IMR-90 (cell line): ENCODE data around the gene MIA2. TPM values are rescaled to one million over a fixed set of nuclear protein-coding genes. Genes with fewer than 3 reads are reported as not detected.

Experiments used
- ATAC-seq: fragments of 200-7000 bp; cut with Tn5 transposase; 2 replicates; pipeline ENCODE4 v1.9.1; 2020; ENCODE audit warnings: low read depth, mild to moderate bottlenecking, moderate library complexity
- BruUV-seq: library from RNA; stranded (reverse); fragments of 400-500 nt; replicated peaks from 2 replicates; lab custom pipeline; 2021; lab: Mats Ljungman, UMichigan
- CTCF ChIA-PET: fragments of 300-600 bp; formaldehyde crosslinking; extraction: SDS; loops from one replicate; lab custom pipeline; 2021; ENCODE audit warnings: antibody characterized with exemption; lab: Yijun Ruan, JAX
- POLR2A ChIA-PET: fragments of 300-600 bp; sonication (Branson Sonifier 250); formaldehyde crosslinking; loops from one replicate; lab custom pipeline; 2022; ENCODE audit warnings: antibody characterized with exemption; ENCODE audit not compliant: unreplicated experiment; lab: Charles Lee
- DNase-seq: peaks from one replicate; pipeline ENCODE4 v3.0.0; 2013
- H2AFZ ChIP-seq: replicated peaks from 2 replicates; pipeline ENCODE3; 2013; ENCODE audit warnings: low read length, mild to moderate bottlenecking; ENCODE audit not compliant: poor library complexity
- H2AK5ac ChIP-seq: 2 replicates; pipeline ENCODE4 v1.6.1; 2013; ENCODE audit warnings: low read depth, low read length, inconsistent platforms
- H2AK9ac ChIP-seq: replicated peaks from 2 replicates; pipeline ENCODE3; 2013; ENCODE audit warnings: mild to moderate bottlenecking, low read depth, low read length, moderate library complexity; ENCODE audit not compliant: poor library complexity
- H2BK120ac ChIP-seq: 2 replicates; pipeline ENCODE4 v1.6.1; 2013; ENCODE audit warnings: low read depth, low read length, inconsistent platforms
- H2BK15ac ChIP-seq: 3 replicates; pipeline ENCODE4 v1.6.1; 2013; ENCODE audit warnings: low read depth, low read length, inconsistent platforms
- H2BK20ac ChIP-seq: 2 replicates; pipeline ENCODE4 v1.6.1; 2013; ENCODE audit warnings: low read depth, mild to moderate bottlenecking, inconsistent platforms, low read length, moderate library complexity
- H2BK5ac ChIP-seq: 2 replicates; pipeline ENCODE4 v1.6.1; 2013; ENCODE audit warnings: mild to moderate bottlenecking, low read depth, low read length, inconsistent platforms; ENCODE audit not compliant: poor library complexity, severe bottlenecking
- H3K14ac ChIP-seq: replicated peaks from 2 replicates; pipeline ENCODE4 v1.6.1; 2013; ENCODE audit warnings: low read depth, low read length, inconsistent platforms
- H3K18ac ChIP-seq: 2 replicates; pipeline ENCODE4 v1.6.1; 2013; ENCODE audit warnings: low read depth, low read length, control low read depth
- H3K23ac ChIP-seq: 2 replicates; pipeline ENCODE4 v1.6.1; 2013; ENCODE audit warnings: low read depth, low read length, inconsistent platforms
- H3K27ac ChIP-seq: 2 replicates; pipeline ENCODE4 v1.5.1; 2013; ENCODE audit warnings: mild to moderate bottlenecking, control low read depth, low read length; ENCODE audit not compliant: insufficient read depth
- H3K27me3 ChIP-seq: 2 replicates; pipeline ENCODE4 v1.6.1; 2013; ENCODE audit warnings: low read length; ENCODE audit not compliant: control insufficient read depth, insufficient read depth
- H3K36me3 ChIP-seq: 2 replicates; pipeline ENCODE4 v1.6.1; 2013; ENCODE audit warnings: low read length, mixed read lengths; ENCODE audit not compliant: control insufficient read depth, insufficient read depth
- H3K4ac ChIP-seq: 2 replicates; pipeline ENCODE4 v1.6.1; 2013; ENCODE audit warnings: low read depth, low read length, inconsistent platforms
- H3K4me1 ChIP-seq: 2 replicates; pipeline ENCODE4 v1.6.1; 2013; ENCODE audit warnings: low read length, mixed read lengths; ENCODE audit not compliant: control insufficient read depth, insufficient read depth
- H3K4me2 ChIP-seq: 2 replicates; pipeline ENCODE4 v1.6.1; 2013; ENCODE audit warnings: low read depth, mild to moderate bottlenecking, control low read depth, low read length, moderate library complexity
- H3K4me3 ChIP-seq: 2 replicates; pipeline ENCODE4 v1.5.1; 2013; ENCODE audit warnings: low read depth, mild to moderate bottlenecking, control low read depth, low read length, moderate library complexity; ENCODE audit not compliant: insufficient read depth
- H3K56ac ChIP-seq: 2 replicates; pipeline ENCODE4 v1.6.1; 2013; ENCODE audit warnings: low read length, inconsistent platforms; ENCODE audit not compliant: insufficient read depth; ENCODE audit errors: extremely low read depth
- H3K79me1 ChIP-seq, 2 experiments: 2 replicates each; pipeline ENCODE4 v1.6.1; 2013; ENCODE audit warnings: low read length in 2 of 2, inconsistent platforms in 1 of 2, low read depth in 1 of 2
- H3K9ac ChIP-seq: 2 replicates; pipeline ENCODE4 v1.6.1; 2013; ENCODE audit warnings: low read depth, low read length, control low read depth
- H3K9me1 ChIP-seq: 2 replicates; pipeline ENCODE4 v1.6.1; 2013; ENCODE audit warnings: low read length, inconsistent platforms; ENCODE audit not compliant: insufficient read depth
- H3K9me3 ChIP-seq: 2 replicates; pipeline ENCODE4 v1.6.1; 2013; ENCODE audit warnings: low read length; ENCODE audit not compliant: control insufficient read depth, insufficient read depth
- H4K20me1 ChIP-seq: 2 replicates; pipeline ENCODE4 v1.6.1; 2013; ENCODE audit warnings: low read length, inconsistent platforms; ENCODE audit not compliant: insufficient read depth
- H4K5ac ChIP-seq: 2 replicates; pipeline ENCODE4 v1.6.1; 2013; ENCODE audit warnings: mild to moderate bottlenecking, low read depth, low read length, control low read depth
- H4K8ac ChIP-seq, 2 experiments: 2 replicates each; pipeline ENCODE4 v1.6.1; 2013; ENCODE audit warnings: low read depth in 2 of 2, low read length in 2 of 2, control low read depth in 1 of 2, inconsistent platforms in 1 of 2
- H4K91ac ChIP-seq: 2 replicates; pipeline ENCODE4 v1.6.1; 2013; ENCODE audit warnings: low read depth, low read length, inconsistent platforms; ENCODE audit not compliant: insufficient read depth
- CEBPB ChIP-seq: IDR thresholded peaks from 2 replicates; pipeline ENCODE4 v1.6.1; 2012; ENCODE audit warnings: low read depth, low read length, improper control_type of control experiment
- CTCF ChIP-seq: conservative IDR thresholded peaks from 2 replicates; pipeline ENCODE4 v1.5.1; 2012; ENCODE audit warnings: mild to moderate bottlenecking, low read depth, low read length, improper control_type of control experiment
- ELK1 ChIP-seq: fragments of 150-350 bp; IDR thresholded peaks from 2 replicates; pipeline ENCODE4 v1.6.1; 2016; ENCODE audit warnings: low read depth, mild to moderate bottlenecking, low read length, moderate library complexity, borderline replicate concordance
- MAFK ChIP-seq: IDR thresholded peaks from 2 replicates; pipeline ENCODE4 v1.6.1; 2012; ENCODE audit warnings: low read depth, low read length, improper control_type of control experiment
- RAD21 ChIP-seq: IDR thresholded peaks from 2 replicates; pipeline ENCODE4 v1.6.1; 2012; ENCODE audit warnings: low read length, improper control_type of control experiment
- SMC3 ChIP-seq: fragments of 150-350 bp; IDR thresholded peaks from 2 replicates; pipeline ENCODE4 v1.6.1; 2016; ENCODE audit warnings: low read depth, mild to moderate bottlenecking, antibody characterized with exemption, low read length, moderate library complexity
- WGBS, 2 experiments: methylation state at CpG; one replicate each; pipeline versions ENCODE4 v1.1.5 to v1.1.7; 2013; ENCODE audit warnings: missing lambda C conversion rate in 2 of 2; ENCODE audit not compliant: insufficient read length in 1 of 2; ENCODE audit errors: extremely low coverage in 2 of 2; 5-methylcytosine and 5-hydroxymethylcytosine counted together
- dilution Hi-C: fragments of 300-500 bp; cut with HindIII; formaldehyde crosslinking; loops from one replicate; pipeline ENCODE4 v1.14.3; 2018; ENCODE audit warnings: low sequenced_read_pairs; ENCODE audit not compliant: unreplicated experiment
- in situ Hi-C: fragments of 300-500 bp; cut with MboI; formaldehyde crosslinking; loops from 3 replicates; pipeline ENCODE4 v1.14.3; 2019; ENCODE audit warnings: low sequenced_read_pairs, inconsistent platforms, mixed read lengths
- intact Hi-C: fragments of 100-400 bp; cut with micrococcal nuclease; formaldehyde crosslinking; loops from 2 replicates; pipeline ENCODE4 v1.10.0; 2022
- polyA plus RNA-seq, 3 experiments: library from polyadenylated mRNA; depleted of rRNA; stranded (reverse); fragments of >200 nt; gene quantifications; 2 replicates each; pipeline ENCODE4 v1.2.3, GENCODE V29; 2012; ENCODE audit warnings: low replicate concordance in 1 of 3
- total RNA-seq: library from RNA; depleted of rRNA; stranded (reverse); fragments of >200 nt; gene quantifications from 2 replicates; pipeline ENCODE4 v1.2.3, GENCODE V29; 2012

MIA2 gene
- total and polyA plus RNA-seq, 2 of the 4 experiments (the other 2 are of a cell fraction), result 3.9 to 6.8 TPM

GRCh38 chr14:39241637-39242036, 7.9 kb downstream of the MIA2 start:
- H3K18ac ChIP-seq, result no peak overlapping the region
- no peak overlapping the region for H4K91ac ChIP-seq
- no peak overlapping the region for H3K23ac ChIP-seq
- H3K9ac ChIP-seq, result no peak overlapping the region
- BruUV-seq, result no TSS peak
- H2BK5ac ChIP-seq, result no peak overlapping the region
- no peak overlapping the region for H2BK20ac ChIP-seq
- H3K9me1 ChIP-seq, result no peaks in the 10 kb centered on the region
- dilution Hi-C loops (no loop called here), in situ Hi-C loops (no loop called here), intact Hi-C loops (no loop called here)
- no peak overlapping the region for H2BK120ac ChIP-seq
- no peak overlapping the region for H3K4me2 ChIP-seq
- H2AK9ac ChIP-seq, result peak overlapping the region; percentile 23
- no peaks in the 10 kb centered on the region for H3K9me3 ChIP-seq
- H4K20me1 ChIP-seq, result no peaks in the 10 kb centered on the region
- no peak overlapping the region for H4K8ac ChIP-seq
- H2BK15ac ChIP-seq, result no peak overlapping the region
- no peak overlapping the region for H2AFZ ChIP-seq
- H3K36me3 ChIP-seq, result no peaks in the 10 kb centered on the region
- ChIA-PET POLR2A (no interaction called here), CTCF (no interaction called here)
- no peak for DNase-seq
- H3K4me3 ChIP-seq, result no peak overlapping the region
- H3K14ac ChIP-seq, result no peak overlapping the region
- H3K4ac ChIP-seq, result no peak overlapping the region
- no peaks in the 10 kb centered on the region for H3K79me1 ChIP-seq
- peaks cover 3% of the 10 kb centered on the region; the same call in 1 of the 2 replicates for H3K27me3 ChIP-seq
- H3K56ac ChIP-seq, result no peak overlapping the region
- TF ChIP-seq ELK1 (no peak), RAD21 (no peak), CEBPB (no peak), SMC3 (no peak), CTCF (no peak), MAFK (no peak)
- ATAC-seq, result no peak
- WGBS, 2 experiments, result 71% methylated on average over 1 of the region's 1 CpG; no CpG with 5 or more reads in 1 of the 2 experiments
- H3K27ac ChIP-seq, result no peak overlapping the region
- H4K5ac ChIP-seq, result no peak overlapping the region
- no peaks in the 10 kb centered on the region for H3K4me1 ChIP-seq
- H2AK5ac ChIP-seq, result no peak overlapping the region
